GM18519 (cell line): ENCODE measurements around the gene SMLR1.

Source experiments
- ATAC-seq: cut with Tn5 transposase; IDR thresholded peaks from one replicate; pipeline ENCODE4 v1.9.1; 2021; ENCODE audit warnings: mild to moderate bottlenecking, moderate library complexity; ENCODE audit not compliant: unreplicated experiment, low FRiP score

The SMLR1 gene

GRCh38 chr6:130824978-130825694, 2.1 kb upstream of the SMLR1 start:
- ATAC-seq: no peak

DNA sequence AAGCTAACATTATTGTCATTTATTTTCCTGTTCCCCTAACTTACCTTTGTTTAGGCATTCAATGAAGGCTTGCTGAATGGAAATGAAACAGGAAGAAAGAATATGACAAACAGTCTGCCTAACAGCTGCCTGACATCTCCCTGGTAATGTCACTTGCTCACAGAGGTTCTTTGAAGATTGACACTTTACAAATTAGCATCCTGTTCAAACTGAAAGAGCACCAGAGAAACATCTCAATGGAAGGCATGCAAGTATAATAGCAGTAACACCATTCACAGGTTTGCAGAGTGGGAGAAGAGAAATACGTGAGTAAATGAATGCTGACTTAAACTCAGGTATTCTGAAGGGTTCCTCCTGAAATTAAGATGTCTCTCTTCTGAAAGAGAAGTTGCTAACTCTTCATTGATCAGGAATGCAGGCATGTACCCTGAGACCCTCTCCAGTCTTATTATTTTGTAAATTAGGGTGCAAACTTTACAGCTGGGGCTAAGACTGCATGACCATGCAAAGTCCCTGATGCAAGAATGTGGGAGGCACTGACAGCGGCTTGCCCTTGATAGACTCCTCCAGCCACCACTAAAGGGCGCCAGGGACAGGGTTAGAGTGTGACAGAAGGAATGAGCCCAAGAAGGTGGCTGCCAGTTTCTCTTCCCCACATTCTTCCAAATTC, 1.3 kb upstream of the SMLR1 start:
- ATAC-seq: no peak

GRCh38 chr6:130826442-130827246, 562 bp upstream of the SMLR1 start:
- ATAC-seq: no peak

DNA sequence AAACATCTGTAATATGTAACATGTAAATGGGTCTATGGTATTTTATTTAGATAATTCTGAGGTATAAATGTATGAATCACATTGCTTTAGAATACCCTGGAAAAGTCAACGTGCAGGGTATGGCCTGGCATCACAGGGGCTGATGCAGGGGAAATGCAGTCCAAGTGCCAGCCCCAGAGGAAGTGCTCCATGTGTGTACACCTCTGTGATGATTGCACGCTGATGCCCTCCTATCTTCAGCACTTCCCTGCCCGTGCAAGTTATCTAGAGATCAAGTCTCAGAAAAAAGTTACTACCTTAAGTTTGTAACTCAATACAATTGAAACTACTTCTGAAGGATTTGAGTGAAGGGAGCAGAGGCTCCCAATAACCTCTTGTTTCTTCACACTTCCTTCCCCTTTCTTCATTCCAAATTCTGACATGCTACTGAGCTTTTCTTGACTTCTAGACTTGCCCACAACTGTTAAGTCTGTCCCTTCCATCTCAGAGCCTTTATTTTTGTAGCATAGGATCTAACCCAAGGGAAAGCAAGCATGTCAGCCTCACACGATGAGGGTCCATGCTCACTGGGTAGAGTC, 2.2 kb downstream of the SMLR1 start:
- ATAC-seq: no peak

DNA sequence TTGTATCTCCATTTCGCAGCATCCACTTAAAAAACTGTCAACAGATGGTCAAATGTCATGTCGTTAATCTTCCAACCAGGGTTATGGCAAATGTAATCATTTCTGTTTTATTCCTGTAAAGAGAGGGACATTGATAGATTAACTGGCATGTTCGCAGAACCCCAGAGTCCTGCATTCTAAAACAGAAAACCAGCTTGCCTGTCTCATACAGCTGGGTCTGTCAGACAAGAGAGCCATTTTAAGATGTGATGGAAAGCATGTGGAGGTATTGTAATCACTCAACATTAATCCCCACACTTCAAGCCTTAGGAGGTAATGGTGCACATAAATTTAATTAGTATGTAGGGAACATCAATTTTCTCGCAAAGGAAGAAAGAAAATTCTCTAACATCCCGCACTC, 4.4 kb downstream of the SMLR1 start:
- ATAC-seq: no peak

GRCh38 chr6:130833569-130833968, 6.4 kb downstream of the SMLR1 start:
- no peak for ATAC-seq

DNA sequence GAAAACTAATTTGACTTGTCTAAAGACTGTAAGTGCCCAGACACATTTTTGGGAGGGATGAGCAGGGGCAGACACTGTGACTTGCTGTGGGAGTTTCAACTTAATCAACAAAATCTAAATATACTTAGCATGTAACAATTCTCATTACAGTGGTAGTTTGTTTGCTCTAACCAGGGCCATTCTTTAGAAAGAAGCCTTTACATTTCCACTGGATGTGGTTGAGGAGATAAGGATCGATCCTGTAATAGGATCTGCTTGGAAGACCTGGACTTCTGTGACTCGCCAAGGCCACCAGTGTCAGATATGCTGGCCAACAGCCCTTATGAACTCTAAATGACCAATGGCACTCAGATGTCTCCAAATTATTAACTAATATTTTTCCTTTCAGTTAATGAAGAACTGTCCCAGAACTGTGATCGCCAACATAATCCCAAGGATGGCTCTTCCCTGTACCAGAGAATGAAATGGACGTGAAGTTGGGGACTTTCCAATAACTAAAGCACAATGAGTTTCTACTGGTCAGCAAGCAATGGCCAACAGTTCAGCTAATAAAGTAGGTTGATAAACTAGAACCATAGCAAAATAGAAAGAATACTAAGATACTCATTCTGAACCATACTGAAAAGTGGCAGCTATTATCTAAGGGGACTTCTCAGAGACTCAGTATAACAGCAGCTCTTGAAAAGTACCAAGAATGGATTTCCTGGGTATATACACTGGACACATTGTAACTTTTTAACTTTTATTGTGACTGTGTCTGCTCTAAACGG, 7.5 kb downstream of the SMLR1 start:
- ATAC-seq: no peak

DNA sequence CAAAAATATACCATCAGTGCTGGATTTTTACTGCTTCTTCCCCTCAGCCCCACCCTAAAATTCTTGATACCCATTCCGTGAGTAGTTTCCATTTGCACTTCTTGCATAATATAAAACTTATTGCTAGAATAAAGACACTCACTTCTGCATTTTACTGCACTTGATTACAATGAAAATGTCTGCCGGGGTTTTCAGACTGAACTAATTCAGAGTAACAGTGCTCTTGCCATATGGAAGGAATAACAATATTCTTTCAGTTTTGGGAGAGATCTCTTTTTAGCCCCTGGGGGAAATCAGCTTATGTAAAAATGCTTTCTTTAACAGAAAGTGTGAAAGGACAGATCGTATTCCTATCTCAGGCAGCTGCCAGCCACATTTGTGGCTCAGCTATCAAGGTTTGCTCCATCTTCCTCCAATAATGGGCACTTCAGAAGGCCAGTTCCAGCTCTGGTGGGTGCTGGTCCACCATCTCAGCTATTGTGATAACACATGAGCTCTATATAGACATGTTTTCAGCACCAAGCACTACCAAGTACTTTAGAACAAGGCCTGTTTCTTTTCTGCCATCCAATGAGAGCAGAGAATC, 8.9 kb downstream of the SMLR1 start:
- no peak for ATAC-seq

- ATAC-seq: no peak
These were observed 9.9 kb downstream of the SMLR1 start for GRCh38 chr6:130837067-130837466.

- ATAC-seq: no peak
These were observed 11.1 kb downstream of the SMLR1 start for GRCh38 chr6:130838250-130838860.

GRCh38 chr6:130838951-130839350, 11.7 kb downstream of the SMLR1 start:
- ATAC-seq: no peak

- ATAC-seq: no peak
These were observed 12.2 kb downstream of the SMLR1 start for GRCh38 chr6:130839379-130839778.

DNA sequence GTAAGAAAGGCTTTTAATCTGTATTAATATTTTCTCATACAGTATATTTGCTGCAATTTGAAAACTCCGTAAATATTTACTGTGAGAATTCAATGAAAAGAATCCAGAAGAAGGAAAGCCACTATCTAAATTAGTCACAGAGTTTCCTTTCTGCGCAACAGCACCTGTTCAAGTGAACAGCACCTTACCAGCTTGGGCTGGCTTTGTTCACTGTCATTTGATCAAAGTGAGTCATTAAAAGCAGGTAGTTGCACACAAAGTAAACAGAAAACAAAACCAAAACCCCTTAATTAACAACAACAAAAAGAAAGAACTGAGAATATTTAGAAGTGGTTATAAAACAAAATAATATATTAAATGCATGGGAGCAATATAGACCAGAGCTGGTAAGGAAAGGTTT, 12.8 kb downstream of the SMLR1 start:
- no peak for ATAC-seq

DNA sequence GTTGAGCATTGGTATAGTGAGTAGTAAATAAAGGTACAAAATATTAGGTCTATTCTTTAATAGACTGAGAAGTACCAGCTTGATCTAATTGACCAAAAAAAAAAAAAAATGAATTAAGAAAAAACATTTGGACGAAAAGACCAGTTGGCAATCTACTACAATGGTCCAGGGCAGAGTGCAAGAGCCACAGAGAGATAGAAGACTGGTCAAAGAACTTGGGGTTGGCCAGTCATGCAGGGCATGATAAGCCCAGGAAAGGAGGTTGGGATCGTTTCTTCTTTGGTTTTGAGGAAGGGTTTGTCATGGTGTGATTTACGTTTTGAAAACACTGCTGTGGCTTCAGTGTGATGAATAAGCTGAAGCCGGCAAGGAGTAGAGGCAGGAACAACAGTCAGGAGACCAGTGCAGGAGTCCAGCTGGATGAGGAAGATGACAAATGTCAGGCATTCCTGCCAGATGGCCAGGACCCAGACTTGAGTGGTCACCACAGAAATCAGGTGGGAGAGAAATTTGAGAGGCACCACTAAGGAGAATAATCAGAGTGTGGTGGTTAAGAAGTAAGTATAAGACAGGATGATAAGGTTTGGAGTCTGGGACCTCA, 14.0 kb downstream of the SMLR1 start:
- ATAC-seq: no peak

DNA sequence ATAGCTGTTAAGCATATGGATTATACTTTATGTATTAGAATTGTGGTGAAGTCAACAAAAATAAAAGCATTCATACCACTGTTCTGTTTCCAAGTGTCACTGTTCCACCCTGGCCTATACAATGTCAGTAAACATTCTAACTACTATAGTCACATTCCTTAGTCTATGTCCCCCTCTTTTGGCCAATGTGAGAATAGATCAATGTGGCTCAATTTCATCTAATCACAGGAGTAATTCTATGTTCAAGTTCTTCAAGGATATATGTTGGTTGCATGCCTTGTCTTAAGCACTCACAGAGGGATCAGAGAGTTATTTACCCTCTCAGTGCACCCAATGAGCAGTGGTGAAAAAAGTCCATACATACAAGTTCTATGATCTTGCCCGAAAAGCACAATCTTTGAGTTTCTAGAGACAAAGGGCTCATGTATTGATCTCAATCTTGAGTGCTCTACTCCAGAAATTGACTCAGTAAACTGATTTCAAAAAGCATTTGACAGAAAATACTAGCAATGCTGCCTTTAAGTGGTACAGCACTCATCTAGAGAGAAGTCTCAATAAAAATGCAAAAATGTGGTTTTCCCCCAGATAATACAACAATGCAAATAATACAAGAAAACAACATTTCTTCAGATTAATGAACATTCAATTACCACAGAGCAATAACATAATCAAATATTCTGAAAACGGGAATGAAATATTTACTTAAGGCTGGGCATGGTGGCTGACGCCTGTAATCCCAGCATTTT, 16.5 kb downstream of the SMLR1 start:
- peak; percentile 58 for ATAC-seq

- no peak for ATAC-seq
These were observed 19.3 kb downstream of the SMLR1 start for GRCh38 chr6:130846501-130846900.

DNA sequence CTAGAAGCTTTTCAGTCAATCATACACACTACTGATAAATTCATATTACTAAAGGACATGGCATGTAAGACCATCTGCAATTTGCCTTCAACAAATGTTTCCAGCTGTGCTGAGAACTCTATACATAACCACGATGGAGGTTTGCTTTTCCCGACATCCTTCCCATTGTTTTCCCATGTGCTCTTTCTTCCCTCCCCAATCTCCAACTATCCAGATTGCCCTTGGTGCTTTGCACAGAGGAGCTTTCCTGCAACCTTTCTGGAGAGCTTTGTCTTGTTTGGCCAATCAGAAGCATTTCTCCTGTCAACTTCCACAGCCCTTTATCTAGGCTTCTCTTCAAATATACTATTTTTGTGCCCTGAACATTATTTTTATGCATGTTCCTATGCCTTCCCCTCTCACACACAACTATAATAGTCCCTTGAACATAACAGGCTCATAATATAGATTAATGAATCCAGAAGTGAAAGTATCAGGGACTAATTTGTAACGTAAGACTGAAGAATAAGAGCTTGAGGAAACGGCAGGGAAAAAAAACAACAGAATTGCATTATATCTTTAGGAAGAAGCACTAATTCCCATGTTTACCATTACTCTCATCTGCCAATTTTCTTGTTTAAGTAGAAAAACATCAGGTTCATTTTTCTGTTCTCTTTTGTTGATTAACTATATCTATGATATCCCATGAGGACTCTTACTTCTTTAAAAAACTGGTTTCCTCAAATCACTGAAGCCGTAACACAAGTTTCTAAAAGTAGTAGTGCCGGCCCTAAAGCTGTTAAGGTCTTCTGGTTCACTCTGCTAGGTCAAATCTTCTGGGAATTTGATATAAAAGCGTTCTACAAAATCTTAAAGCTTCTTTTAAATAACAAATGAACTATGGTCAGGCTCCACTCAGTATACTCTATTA, 20.1 kb downstream of the SMLR1 start:
- no peak for ATAC-seq
